ENCODE measurements around the gene AADACL2. TPM values are rescaled to one million over a fixed set of nuclear protein-coding genes. Genes with fewer than 3 reads are reported as not detected.

AADACL2 gene
- total RNA-seq, 1 donor, result not detected

DNA sequence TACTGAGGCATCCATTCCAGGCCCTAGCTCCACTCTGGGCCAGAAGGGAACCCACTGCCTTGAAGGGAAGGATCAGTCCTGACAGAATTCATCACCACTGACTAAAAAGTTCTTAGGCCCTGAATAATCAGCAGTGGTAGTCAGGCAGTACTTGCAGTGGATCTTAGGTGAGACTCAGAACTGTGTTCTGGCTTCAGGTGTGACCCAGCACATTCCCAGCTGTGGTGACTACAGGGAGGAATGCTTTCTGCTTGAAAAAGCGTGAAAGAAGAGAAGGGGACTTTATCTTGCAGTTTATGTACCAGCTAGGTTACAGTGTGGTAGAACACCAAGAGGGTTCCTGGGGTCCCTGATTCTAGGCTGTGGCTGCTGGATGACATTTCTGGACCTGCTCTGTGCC is 24.9 kb upstream of the AADACL2 start:
- Histone ChIP-seq H3K4me3 (ENCODE audit: insufficient read depth, low read length) (no peak overlapping the region), H2AFZ (ENCODE audit: low read length) (no peak overlapping the region), H3K9me3 (ENCODE audit: low read depth, low read length) (no peaks in the 10 kb centered on the region), H3K79me2 (ENCODE audit: insufficient read depth, low read length) (no peaks in the 10 kb centered on the region), H3K27ac (ENCODE audit: low read depth, low read length) (no peak overlapping the region), H3K4me2 (ENCODE audit: insufficient read depth, low read length) (no peak overlapping the region), H3K27me3 (ENCODE audit: insufficient read depth, low read length) (no peaks in the 10 kb centered on the region), H3K4me1 (ENCODE audit: insufficient read depth, low read length) (no peaks in the 10 kb centered on the region), H4K20me1 (ENCODE audit: insufficient read depth, low read length) (no peaks in the 10 kb centered on the region), H3K36me3 (ENCODE audit: insufficient read depth, low read length) (no peaks in the 10 kb centered on the region)
- no peak for DNase-seq (ENCODE audit: insufficient read length, low spot score, missing footprints)
- TF ChIP-seq, protein P1, sequence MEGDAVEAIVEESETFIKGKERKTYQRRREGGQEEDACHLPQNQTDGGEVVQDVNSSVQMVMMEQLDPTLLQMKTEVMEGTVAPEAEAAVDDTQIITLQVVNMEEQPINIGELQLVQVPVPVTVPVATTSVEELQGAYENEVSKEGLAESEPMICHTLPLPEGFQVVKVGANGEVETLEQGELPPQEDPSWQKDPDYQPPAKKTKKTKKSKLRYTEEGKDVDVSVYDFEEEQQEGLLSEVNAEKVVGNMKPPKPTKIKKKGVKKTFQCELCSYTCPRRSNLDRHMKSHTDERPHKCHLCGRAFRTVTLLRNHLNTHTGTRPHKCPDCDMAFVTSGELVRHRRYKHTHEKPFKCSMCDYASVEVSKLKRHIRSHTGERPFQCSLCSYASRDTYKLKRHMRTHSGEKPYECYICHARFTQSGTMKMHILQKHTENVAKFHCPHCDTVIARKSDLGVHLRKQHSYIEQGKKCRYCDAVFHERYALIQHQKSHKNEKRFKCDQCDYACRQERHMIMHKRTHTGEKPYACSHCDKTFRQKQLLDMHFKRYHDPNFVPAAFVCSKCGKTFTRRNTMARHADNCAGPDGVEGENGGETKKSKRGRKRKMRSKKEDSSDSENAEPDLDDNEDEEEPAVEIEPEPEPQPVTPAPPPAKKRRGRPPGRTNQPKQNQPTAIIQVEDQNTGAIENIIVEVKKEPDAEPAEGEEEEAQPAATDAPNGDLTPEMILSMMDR (IDR thresholded peaks at IDR 0.05; ENCODE audit: extremely low read depth, low read depth, low read length), result no peak

DNA sequence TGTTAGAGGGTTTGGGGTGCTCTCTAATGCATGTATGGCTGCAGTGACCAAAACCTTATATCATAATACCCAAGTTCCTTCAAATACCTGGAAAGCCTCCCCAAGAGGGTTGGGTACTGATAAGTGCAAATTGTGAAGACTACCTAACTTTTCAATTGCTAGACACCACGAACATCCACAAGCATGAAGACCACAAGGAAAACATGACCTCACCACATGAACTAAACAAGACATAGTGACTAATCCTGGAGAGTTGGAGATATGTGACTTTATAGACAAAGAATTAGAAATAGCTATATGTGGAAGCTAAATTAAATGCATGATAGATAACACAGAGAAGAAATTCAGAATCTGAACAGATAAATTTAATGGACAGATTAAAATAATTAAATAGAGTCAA is 23.9 kb upstream of the AADACL2 start:
- H4K20me1 ChIP-seq (ENCODE audit: insufficient read depth, low read length), result no peaks in the 10 kb centered on the region
- H3K4me2 ChIP-seq (ENCODE audit: insufficient read depth, low read length), result no peak overlapping the region
- TF ChIP-seq, protein P1 (IDR thresholded peaks at IDR 0.05; ENCODE audit: extremely low read depth, low read depth, low read length), result no peak
- peak; percentile 22 for DNase-seq (ENCODE audit: insufficient read length, low spot score, missing footprints)
- no peak overlapping the region for H3K4me3 ChIP-seq (ENCODE audit: insufficient read depth, low read length)
- H3K27me3 ChIP-seq (ENCODE audit: insufficient read depth, low read length), result no peaks in the 10 kb centered on the region
- no peak overlapping the region for H3K27ac ChIP-seq (ENCODE audit: low read depth, low read length)
- H2AFZ ChIP-seq (ENCODE audit: low read length), result no peak overlapping the region
- no peaks in the 10 kb centered on the region for H3K9me3 ChIP-seq (ENCODE audit: low read depth, low read length)
- no peaks in the 10 kb centered on the region for H3K36me3 ChIP-seq (ENCODE audit: insufficient read depth, low read length)
- no peaks in the 10 kb centered on the region for H3K4me1 ChIP-seq (ENCODE audit: insufficient read depth, low read length)
- H3K79me2 ChIP-seq (ENCODE audit: insufficient read depth, low read length), result no peaks in the 10 kb centered on the region

DNA sequence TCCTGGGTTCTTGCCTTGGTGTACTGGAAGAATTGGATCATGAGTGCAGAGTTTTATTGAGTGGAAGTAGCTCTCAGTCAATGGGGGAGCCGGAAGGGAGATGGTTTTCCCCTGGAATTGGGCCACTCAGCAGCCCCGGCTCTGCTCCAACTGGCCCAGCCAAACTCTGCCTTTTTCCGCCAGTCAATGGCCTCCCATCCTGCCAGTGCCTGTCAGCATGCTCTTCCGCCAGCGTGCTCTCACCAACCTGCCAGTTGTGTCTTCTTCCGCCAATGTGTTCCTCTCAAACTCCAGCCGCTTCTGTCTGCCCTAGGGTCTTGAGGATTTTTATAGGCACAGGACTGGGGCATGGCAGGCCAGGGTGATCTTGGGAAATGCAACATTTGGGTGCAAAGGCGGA is 12.4 kb upstream of the AADACL2 start:
- H3K4me2 ChIP-seq (ENCODE audit: insufficient read depth, low read length), result no peak overlapping the region
- no peaks in the 10 kb centered on the region for H3K36me3 ChIP-seq (ENCODE audit: insufficient read depth, low read length)
- H3K79me2 ChIP-seq (ENCODE audit: insufficient read depth, low read length), result no peaks in the 10 kb centered on the region
- no peak for DNase-seq (ENCODE audit: insufficient read length, low spot score, missing footprints)
- no peaks in the 10 kb centered on the region for H3K27me3 ChIP-seq (ENCODE audit: insufficient read depth, low read length)
- no peaks in the 10 kb centered on the region for H4K20me1 ChIP-seq (ENCODE audit: insufficient read depth, low read length)
- no peak overlapping the region for H3K4me3 ChIP-seq (ENCODE audit: insufficient read depth, low read length)
- H3K9me3 ChIP-seq (ENCODE audit: low read depth, low read length), result no peaks in the 10 kb centered on the region
- TF ChIP-seq, protein P1 (IDR thresholded peaks at IDR 0.05; ENCODE audit: extremely low read depth, low read depth, low read length), result no peak
- no peak overlapping the region for H3K27ac ChIP-seq (ENCODE audit: low read depth, low read length)
- H2AFZ ChIP-seq (ENCODE audit: low read length), result no peak overlapping the region
- no peaks in the 10 kb centered on the region for H3K4me1 ChIP-seq (ENCODE audit: insufficient read depth, low read length)

DNA sequence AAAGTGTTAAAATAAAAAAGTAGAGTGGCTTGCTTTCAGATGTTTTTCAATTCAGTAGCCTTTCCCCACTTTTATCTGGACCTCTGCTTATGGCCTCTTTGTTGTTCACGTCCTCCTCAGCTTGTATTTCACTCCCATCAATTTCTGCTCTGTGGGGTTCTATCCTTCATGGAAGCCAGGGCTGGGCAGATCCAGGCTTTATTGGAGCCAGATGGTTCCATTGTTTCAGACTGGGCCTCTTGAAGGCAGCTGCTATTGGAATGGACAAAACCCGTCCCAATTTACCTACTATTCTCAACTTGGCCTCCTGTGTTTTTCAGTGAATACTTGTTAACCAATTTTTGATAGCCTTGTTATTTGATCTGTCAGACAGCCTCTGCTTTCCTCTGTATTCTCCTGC is 10.9 kb upstream of the AADACL2 start:
- no peak for DNase-seq (ENCODE audit: insufficient read length, low spot score, missing footprints)
- H2AFZ ChIP-seq (ENCODE audit: low read length), result no peak overlapping the region
- H3K27me3 ChIP-seq (ENCODE audit: insufficient read depth, low read length), result no peaks in the 10 kb centered on the region
- H3K27ac ChIP-seq (ENCODE audit: low read depth, low read length), result no peak overlapping the region
- H3K4me2 ChIP-seq (ENCODE audit: insufficient read depth, low read length), result no peak overlapping the region
- H3K9me3 ChIP-seq (ENCODE audit: low read depth, low read length), result no peaks in the 10 kb centered on the region
- no peak overlapping the region for H3K4me3 ChIP-seq (ENCODE audit: insufficient read depth, low read length)
- no peaks in the 10 kb centered on the region for H3K4me1 ChIP-seq (ENCODE audit: insufficient read depth, low read length)
- no peaks in the 10 kb centered on the region for H3K79me2 ChIP-seq (ENCODE audit: insufficient read depth, low read length)
- TF ChIP-seq, protein P1 (IDR thresholded peaks at IDR 0.05; ENCODE audit: extremely low read depth, low read depth, low read length), result no peak
- H3K36me3 ChIP-seq (ENCODE audit: insufficient read depth, low read length), result no peaks in the 10 kb centered on the region
- H4K20me1 ChIP-seq (ENCODE audit: insufficient read depth, low read length), result no peaks in the 10 kb centered on the region
